Measurements from ENCODE around the gene GTF3C1. TPM values are rescaled to one million over a fixed set of nuclear protein-coding genes. Genes with fewer than 3 reads are reported as not detected.

Gene GTF3C1
- total RNA-seq, 2 experiments from 2014 or later = 43.6 to 44.5 TPM

- POLR2A ChIA-PET = no interaction called here
- H3K27me3 ChIP-seq (ENCODE audit: control insufficient read depth in 1 of 2, insufficient read depth in 2 of 2, low read length in 2 of 2) = no peaks in the 10 kb centered on the region
- no peaks in the 10 kb centered on the region for H3K27me3 Mint-ChIP-seq
- H3K4me1 ChIP-seq (ENCODE audit: insufficient read depth, low read length) = no peaks in the 10 kb centered on the region
- H3K36me3 ChIP-seq (ENCODE audit: insufficient read depth, low read length) = peaks cover 79% of the 10 kb centered on the region
- no peak overlapping the region for H3K4me3 Mint-ChIP-seq
- no peaks in the 10 kb centered on the region for H3K9me3 Mint-ChIP-seq
- no peak for DNase-seq
- no peak overlapping the region for H3K27ac Mint-ChIP-seq
- intact Hi-C loops (cut with DNase I, micrococcal nuclease) = no loop called here
- peaks cover 92% of the 10 kb centered on the region for H3K36me3 Mint-ChIP-seq (ENCODE audit: low read depth)
- no peaks in the 10 kb centered on the region for H3K9me3 ChIP-seq (ENCODE audit: control insufficient read depth in 1 of 2, insufficient read depth in 1 of 2, low read length in 2 of 2)
- no peak for TF ChIP-seq CTCF (IDR thresholded peaks at IDR 0.05)
- peaks cover 15% of the 10 kb centered on the region for H3K4me1 Mint-ChIP-seq (ENCODE audit: low read depth)
- H3K27ac ChIP-seq (ENCODE audit: low read depth in 1 of 2, low read length in 2 of 2) = no peak overlapping the region
- CTCF ChIA-PET = no interaction called here
- no peak overlapping the region for H3K4me3 ChIP-seq (ENCODE audit: low read length)
- no peak for ATAC-seq (ENCODE audit: poor library complexity)
These were observed 10.6 kb downstream of the GTF3C1 start for GRCh38 chr16:27539120-27539519.

GRCh38 chr16:27538528-27538927 lies 11.2 kb downstream of the GTF3C1 start:
- Histone ChIP-seq H3K9me3 (ENCODE audit: control insufficient read depth in 1 of 2, insufficient read depth in 1 of 2, low read length in 2 of 2) (no peaks in the 10 kb centered on the region), H3K27me3 (ENCODE audit: control insufficient read depth in 1 of 2, insufficient read depth in 2 of 2, low read length in 2 of 2) (no peaks in the 10 kb centered on the region), H3K4me3 (ENCODE audit: low read length) (no peak overlapping the region), H3K4me1 (ENCODE audit: insufficient read depth, low read length) (no peaks in the 10 kb centered on the region), H3K27ac (ENCODE audit: low read depth in 1 of 2, low read length in 2 of 2) (no peak overlapping the region), H3K36me3 (ENCODE audit: insufficient read depth, low read length) (peaks cover 78% of the 10 kb centered on the region)
- Mint-ChIP-seq H3K27me3 (no peaks in the 10 kb centered on the region), H3K4me3 (no peak overlapping the region), H3K9me3 (no peaks in the 10 kb centered on the region), H3K36me3 (ENCODE audit: low read depth) (peaks cover 92% of the 10 kb centered on the region), H3K4me1 (ENCODE audit: low read depth) (peaks cover 11% of the 10 kb centered on the region), H3K27ac (no peak overlapping the region)
- ATAC-seq (ENCODE audit: poor library complexity) (no peak), DNase-seq (no peak)
- POLR2A ChIA-PET = no interaction called here
- CTCF ChIA-PET = no interaction called here
- intact Hi-C loops (cut with DNase I, micrococcal nuclease) = no loop called here
- TF ChIP-seq CTCF (IDR thresholded peaks at IDR 0.05) = no peak

- Mint-ChIP-seq H3K27ac (no peak overlapping the region), H3K36me3 (ENCODE audit: low read depth) (peaks cover 94% of the 10 kb centered on the region), H3K4me3 (no peak overlapping the region), H3K4me1 (ENCODE audit: low read depth) (peaks cover 5% of the 10 kb centered on the region), H3K9me3 (no peaks in the 10 kb centered on the region), H3K27me3 (no peaks in the 10 kb centered on the region)
- DNase-seq (no peak), ATAC-seq (ENCODE audit: poor library complexity) (no peak)
- H3K4me3 ChIP-seq (ENCODE audit: low read length) = no peak overlapping the region
- intact Hi-C loops (cut with DNase I, micrococcal nuclease) = no loop called here
- H3K36me3 ChIP-seq (ENCODE audit: insufficient read depth, low read length) = peaks cover 80% of the 10 kb centered on the region
- no peaks in the 10 kb centered on the region for H3K9me3 ChIP-seq (ENCODE audit: control insufficient read depth in 1 of 2, insufficient read depth in 1 of 2, low read length in 2 of 2)
- ChIA-PET POLR2A (no interaction called here), CTCF (no interaction called here)
- no peak overlapping the region for H3K27ac ChIP-seq (ENCODE audit: low read depth in 1 of 2, low read length in 2 of 2)
- H3K27me3 ChIP-seq (ENCODE audit: control insufficient read depth in 1 of 2, insufficient read depth in 2 of 2, low read length in 2 of 2) = no peaks in the 10 kb centered on the region
- TF ChIP-seq CTCF (IDR thresholded peaks at IDR 0.05) = no peak
- H3K4me1 ChIP-seq (ENCODE audit: insufficient read depth, low read length) = no peaks in the 10 kb centered on the region
These were observed 15.5 kb downstream of the GTF3C1 start for GRCh38 chr16:27534256-27534655.
